GM23248 (cell line): Measurements from ENCODE around the gene PATJ.

Experiments
- EZH2 ChIP-seq: fragments of 200-600 bp; sonication (generic); IDR thresholded peaks from 2 replicates; pipeline ENCODE4 v1.6.1; 2018; ENCODE audit warnings: antibody characterized with exemption, mild to moderate bottlenecking; ENCODE audit not compliant: insufficient read depth, poor library complexity, severe bottlenecking
- EZH2phosphoT487 ChIP-seq: fragments of 200-600 bp; sonication (generic); IDR thresholded peaks from 2 replicates; pipeline ENCODE4 v1.6.1; 2018; ENCODE audit warnings: antibody characterized with exemption, moderate library complexity, mild to moderate bottlenecking, low read depth; ENCODE audit not compliant: insufficient read depth

DNA sequence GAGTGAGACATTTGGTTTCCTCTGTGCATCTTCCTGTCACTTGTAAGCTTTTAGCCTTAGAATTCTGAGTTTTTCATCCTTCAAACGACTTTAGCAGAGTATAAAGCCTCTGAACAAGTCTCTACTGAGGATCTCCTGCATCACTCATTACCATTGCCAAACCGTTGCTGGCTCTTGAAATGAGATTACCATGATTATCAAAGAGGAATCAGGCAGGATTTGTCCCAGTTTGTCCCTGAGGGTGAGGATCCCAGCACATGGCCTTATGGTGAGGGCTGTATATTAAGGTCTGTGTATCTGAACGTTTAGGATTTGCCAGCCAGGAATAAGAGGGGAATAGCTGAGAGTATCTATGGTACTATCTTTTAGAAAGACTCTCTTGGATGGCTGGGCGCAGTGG lies 282.9 kb downstream of the PATJ start:
- TF ChIP-seq EZH2phosphoT487 (no peak), EZH2 (no peak)
